PFSK-1 (cell line): Measurements from ENCODE around the gene C12orf43.

Experiments
- FOXP2 ChIP-seq: optimal IDR thresholded peaks from 2 replicates; pipeline ENCODE3; 2011; ENCODE audit warnings: borderline replicate concordance, control low read depth, inconsistent platforms; ENCODE audit not compliant: insufficient read depth; ENCODE audit errors: extremely low read length, extremely low read depth
- POLR2AphosphoS5 ChIP-seq: IDR thresholded peaks from 2 replicates; pipeline ENCODE4 v1.6.1; 2012; ENCODE audit warnings: low read depth, mild to moderate bottlenecking, control low read depth, low read length, moderate library complexity
- REST ChIP-seq, 2 experiments: IDR thresholded peaks; 2 replicates each; pipeline versions ENCODE4 v1.6.1 to v1.8.0; 2011 to 2012; ENCODE audit warnings: low read depth in 2 of 2, low read length in 2 of 2, control low read depth in 1 of 2, inconsistent platforms in 1 of 2, mild to moderate bottlenecking in 1 of 2, moderate library complexity in 1 of 2; ENCODE audit not compliant: insufficient read depth in 1 of 2
- SIN3A ChIP-seq: IDR thresholded peaks from 2 replicates; pipeline ENCODE4 v1.6.1; 2012; ENCODE audit warnings: mild to moderate bottlenecking, low read length, moderate library complexity, borderline replicate concordance; ENCODE audit not compliant: insufficient read depth
- TAF1 ChIP-seq: IDR thresholded peaks from 2 replicates; pipeline ENCODE4 v1.6.1; 2012; ENCODE audit warnings: low read length, control low read depth, borderline replicate concordance; ENCODE audit not compliant: insufficient read depth

The C12orf43 gene

GRCh38 chr12:120988658-120989057 lies 27.6 kb downstream of the C12orf43 start:
- no peak for TF ChIP-seq REST (IDR thresholded peaks at IDR 0.05; ENCODE audit: insufficient read depth in 1 of 2, low read depth in 2 of 2, low read length in 2 of 2)
- no peak for TF ChIP-seq SIN3A
- TF ChIP-seq FOXP2: no peak
- no peak for TF ChIP-seq TAF1
- no peak for TF ChIP-seq POLR2AphosphoS5

GRCh38 chr12:120988234-120988633 lies 28.1 kb downstream of the C12orf43 start:
- TF ChIP-seq REST (IDR thresholded peaks at IDR 0.05; ENCODE audit: insufficient read depth in 1 of 2, low read depth in 2 of 2, low read length in 2 of 2): no peak
- no peak for TF ChIP-seq POLR2AphosphoS5
- TF ChIP-seq TAF1: no peak
- TF ChIP-seq SIN3A: no peak

GRCh38 chr12:120984351-120984898 lies 31.9 kb downstream of the C12orf43 start:
- TF ChIP-seq POLR2AphosphoS5 (no peak), TAF1 (no peak), SIN3A (no peak)

- TF ChIP-seq FOXP2 (no peak), REST (IDR thresholded peaks at IDR 0.05; ENCODE audit: insufficient read depth in 1 of 2, low read depth in 2 of 2, low read length in 2 of 2) (no peak), SIN3A (no peak), TAF1 (no peak), POLR2AphosphoS5 (no peak)
Observed at GRCh38 chr12:120983759-120984158, 32.5 kb downstream of the C12orf43 start.

GRCh38 chr12:120982659-120983058 lies 33.6 kb downstream of the C12orf43 start:
- TF ChIP-seq TAF1 (no peak), SIN3A (no peak), POLR2AphosphoS5 (no peak), REST (IDR thresholded peaks at IDR 0.05; ENCODE audit: insufficient read depth in 1 of 2, low read depth in 2 of 2, low read length in 2 of 2) (no peak), FOXP2 (no peak)
